HEK293 (cell line): ENCODE measurements around the gene ELOVL6.
"Not testable (repeated sequence)": the region's sequence is repeated elsewhere in the genome, so short reads cannot be mapped to it uniquely, and the experiment has no call there.

Experiments used
- CTCF ChIA-PET: fragments of 350-600 bp; formaldehyde crosslinking; extraction: SDS; loops from one replicate; lab custom pipeline; 2021; ENCODE audit warnings: antibody characterized with exemption; lab: Yijun Ruan, JAX
- POLR2A ChIA-PET: fragments of 300-600 bp; formaldehyde crosslinking; extraction: SDS; loops from one replicate; lab custom pipeline; 2020; ENCODE audit warnings: antibody characterized with exemption, inconsistent platforms; lab: Yijun Ruan, JAX
- H3K27ac ChIP-seq: fragments of 200-500 bp; sonication (Bioruptor generic); 2 replicates; pipeline ENCODE4 v1.5.1; 2014; ENCODE audit warnings: low read depth, low read length, control low read depth, inconsistent platforms; ENCODE audit errors: extremely low read depth
- H3K36me3 ChIP-seq, 2 experiments: fragments of 200-500 bp in 1 of 2; sonication (Bioruptor generic) in 1 of 2; 1 replicate in 1 of 2; 2 replicates in 1 of 2; pipeline ENCODE4 v1.5.1; 2014 to 2017; ENCODE audit warnings: inconsistent platforms in 2 of 2, low read length in 2 of 2; ENCODE audit not compliant: control insufficient read depth in 2 of 2, insufficient read depth in 1 of 2
- H3K4me1 ChIP-seq: fragments of 200-500 bp; sonication (Bioruptor generic); 2 replicates; pipeline ENCODE4 v1.5.1; 2014; ENCODE audit warnings: mild to moderate bottlenecking, low read length, inconsistent platforms; ENCODE audit not compliant: control insufficient read depth, insufficient read depth
- H3K4me3 ChIP-seq: 2 replicates; pipeline ENCODE4 v1.5.1; 2011; ENCODE audit warnings: low read depth, mild to moderate bottlenecking, control low read depth, low read length, moderate library complexity
- H3K9me3 ChIP-seq: fragments of 200-500 bp; sonication (Bioruptor generic); 2 replicates; pipeline ENCODE4 v1.5.1; 2014; ENCODE audit warnings: low read depth, low read length, inconsistent platforms; ENCODE audit not compliant: control insufficient read depth, insufficient read depth
- KLF10 ChIP-seq: fragments of 450-650 bp; IDR thresholded peaks from 2 replicates; pipeline ENCODE4 v1.5.1; 2018; ENCODE audit warnings: missing biosample characterization, mild to moderate bottlenecking, missing genetic modification characterization
- REPIN1 ChIP-seq: fragments of 450-650 bp; formaldehyde crosslinking; IDR thresholded peaks from 2 replicates; pipeline ENCODE4 v1.5.1; 2017; ENCODE audit warnings: missing biosample characterization, missing genetic modification characterization, low read depth
- ZBTB1 ChIP-seq: fragments of 450-650 bp; formaldehyde crosslinking; IDR thresholded peaks from 2 replicates; pipeline ENCODE4 v1.5.1; 2016; ENCODE audit warnings: missing biosample characterization, missing genetic modification characterization
- ZBTB17 ChIP-seq: fragments of 450-650 bp; formaldehyde crosslinking; IDR thresholded peaks from 2 replicates; pipeline ENCODE4 v1.5.1; 2016; ENCODE audit warnings: missing biosample characterization, missing genetic modification characterization
- ZBTB44 ChIP-seq: fragments of 450-650 bp; IDR thresholded peaks from 2 replicates; pipeline ENCODE4 v1.5.1; 2018; ENCODE audit warnings: missing biosample characterization, mild to moderate bottlenecking, missing genetic modification characterization
- ZEB2 ChIP-seq: fragments of 450-650 bp; formaldehyde crosslinking; IDR thresholded peaks from 2 replicates; pipeline ENCODE4 v1.5.1; 2016; ENCODE audit warnings: missing biosample characterization, missing genetic modification characterization
- ZFP37 ChIP-seq: fragments of 450-650 bp; formaldehyde crosslinking; IDR thresholded peaks from 2 replicates; pipeline ENCODE4 v1.5.1; 2016; ENCODE audit warnings: missing biosample characterization, missing genetic modification characterization
- ZNF202 ChIP-seq: fragments of 450-650 bp; formaldehyde crosslinking; IDR thresholded peaks from 2 replicates; pipeline ENCODE4 v1.5.1; 2016; ENCODE audit warnings: missing biosample characterization, missing genetic modification characterization, borderline replicate concordance
- ZNF211 ChIP-seq: fragments of 450-650 bp; formaldehyde crosslinking; IDR thresholded peaks from 2 replicates; pipeline ENCODE4 v1.5.1; 2016; ENCODE audit warnings: low read depth, missing biosample characterization, missing genetic modification characterization
- ZNF311 ChIP-seq: fragments of 450-650 bp; formaldehyde crosslinking; IDR thresholded peaks from 2 replicates; pipeline ENCODE4 v1.5.1; 2017; ENCODE audit warnings: missing biosample characterization, missing genetic modification characterization, borderline replicate concordance
- ZNF416 ChIP-seq: fragments of 450-650 bp; formaldehyde crosslinking; IDR thresholded peaks from 2 replicates; pipeline ENCODE4 v1.5.1; 2016; ENCODE audit warnings: missing biosample characterization, missing genetic modification characterization
- ZNF473 ChIP-seq: fragments of 450-650 bp; formaldehyde crosslinking; IDR thresholded peaks from 2 replicates; pipeline ENCODE4 v1.5.1; 2017; ENCODE audit warnings: missing biosample characterization, missing genetic modification characterization
- ZNF530 ChIP-seq: fragments of 450-650 bp; formaldehyde crosslinking; IDR thresholded peaks from 2 replicates; pipeline ENCODE4 v1.5.1; 2016; ENCODE audit warnings: low read depth, missing biosample characterization, missing genetic modification characterization
- ZNF560 ChIP-seq: fragments of 450-650 bp; formaldehyde crosslinking; IDR thresholded peaks from 2 replicates; pipeline ENCODE4 v1.5.1; 2017; ENCODE audit warnings: missing biosample characterization, missing genetic modification characterization, borderline replicate concordance
- ZNF580 ChIP-seq: fragments of 450-650 bp; formaldehyde crosslinking; IDR thresholded peaks from 2 replicates; pipeline ENCODE4 v1.5.1; 2016; ENCODE audit warnings: missing biosample characterization, missing genetic modification characterization
- ZNF585B ChIP-seq: fragments of 450-650 bp; formaldehyde crosslinking; IDR thresholded peaks from 2 replicates; pipeline ENCODE4 v1.5.1; 2016; ENCODE audit warnings: missing biosample characterization, missing genetic modification characterization
- ZNF600 ChIP-seq: fragments of 450-650 bp; formaldehyde crosslinking; IDR thresholded peaks from 2 replicates; pipeline ENCODE4 v1.5.1; 2016; ENCODE audit warnings: missing biosample characterization, missing genetic modification characterization
- ZNF623 ChIP-seq: fragments of 450-650 bp; formaldehyde crosslinking; IDR thresholded peaks from 2 replicates; pipeline ENCODE4 v1.5.1; 2016; ENCODE audit warnings: missing biosample characterization, missing genetic modification characterization
- ZNF639 ChIP-seq: fragments of 450-650 bp; formaldehyde crosslinking; IDR thresholded peaks from 2 replicates; pipeline ENCODE4 v1.5.1; 2016; ENCODE audit warnings: missing biosample characterization, missing genetic modification characterization
- ZNF670 ChIP-seq: fragments of 450-650 bp; formaldehyde crosslinking; IDR thresholded peaks from 2 replicates; pipeline ENCODE4 v1.5.1; 2016; ENCODE audit warnings: missing biosample characterization, missing genetic modification characterization, low read depth

Gene ELOVL6

GRCh38 chr4:110042545-110043517, 155.6 kb downstream of the ELOVL6 start:
- no peak for TF ChIP-seq ZNF211
- POLR2A ChIA-PET: no interaction called here
- H3K4me3 ChIP-seq: no peak overlapping the region
- no peak overlapping the region for H3K27ac ChIP-seq
- no peaks in the 10 kb centered on the region for H3K36me3 ChIP-seq
- H3K9me3 ChIP-seq: no peaks in the 10 kb centered on the region
- CTCF ChIA-PET: interaction anchor here (0.5 to 0.6 kb wide), 2 partner anchors 164 to 619 kb away, joined by 3 to 4 read pairs; no protein-coding TSS in a partner anchor
- H3K4me1 ChIP-seq: no peaks in the 10 kb centered on the region

GRCh38 chr4:110041735-110042134, 156.7 kb downstream of the ELOVL6 start:
- POLR2A ChIA-PET: no interaction called here
- Histone ChIP-seq H3K4me3 (no peak overlapping the region), H3K27ac (no peak overlapping the region), H3K4me1 (no peaks in the 10 kb centered on the region), H3K9me3 (no peaks in the 10 kb centered on the region), H3K36me3 (no peaks in the 10 kb centered on the region)
- CTCF ChIA-PET: no interaction called here
- TF ChIP-seq ZNF585B (tag by site-specific recombination) (no peak), ZNF416 (tag by site-specific recombination) (no peak), ZNF560 (tag by site-specific recombination) (no peak), ZNF202 (tag by site-specific recombination) (no peak), ZBTB44 (tag by site-specific recombination) (no peak), ZNF639 (no peak), ZFP37 (tag by site-specific recombination) (no peak), ZNF580 (no peak), ZNF600 (tag by site-specific recombination) (no peak), ZBTB17 (tag by site-specific recombination) (no peak), ZNF473 (no peak), ZNF670 (tag by site-specific recombination) (no peak), ZNF623 (tag by site-specific recombination) (no peak), REPIN1 (tag by site-specific recombination) (no peak), ZEB2 (tag by site-specific recombination) (no peak), ZNF311 (tag by site-specific recombination) (no peak), ZBTB1 (tag by site-specific recombination) (no peak), KLF10 (tag by site-specific recombination) (no peak), ZNF530 (tag by site-specific recombination) (no peak)

- POLR2A ChIA-PET, H3K27ac ChIP-seq: not testable (repeated sequence)
- CTCF ChIA-PET: interaction anchor here (1.1 to 1.7 kb wide), 2 partner anchors 10 to 12 kb away, joined by 4 to 8 read pairs; no protein-coding TSS in a partner anchor
Measured at GRCh38 chr4:110039164-110039563, 159.3 kb downstream of the ELOVL6 start.

More at GRCh38 chr4:110039164-110039563, 159.3 kb downstream of the ELOVL6 start:
- H3K4me1 ChIP-seq, H3K36me3 ChIP-seq, H3K9me3 ChIP-seq, H3K4me3 ChIP-seq: not testable (repeated sequence)
